MM.1S (cell line): ENCODE measurements around the gene TNFRSF8.

Source experiments
- DNase-seq: peaks from one replicate; pipeline ENCODE4 v3.0.0-alpha.2; 2015
- H2AFZ ChIP-seq: fragments of 300-600 bp; sonication (generic); 2 replicates; pipeline ENCODE4 v1.6.0; 2016; ENCODE audit warnings: antibody characterized with exemption, low read length
- H3F3A ChIP-seq: fragments of 300-600 bp; sonication (generic); 2 replicates; pipeline ENCODE4 v1.6.1; 2016; ENCODE audit warnings: mild to moderate bottlenecking, antibody characterized with exemption, low read length, moderate library complexity, mixed read lengths; ENCODE audit not compliant: insufficient read depth
- H3K27ac ChIP-seq: fragments of 300-600 bp; sonication (generic); 2 replicates; pipeline ENCODE4 v1.5.1; 2016; ENCODE audit warnings: mild to moderate bottlenecking, low read length
- H3K27me3 ChIP-seq: fragments of 300-600 bp; sonication (generic); replicated peaks from 2 replicates; pipeline ENCODE4 v1.6.0; 2016; ENCODE audit warnings: low read length; ENCODE audit not compliant: insufficient read depth
- H3K36me3 ChIP-seq: fragments of 300-600 bp; sonication (generic); replicated peaks from 2 replicates; pipeline ENCODE4 v1.6.1; 2016; ENCODE audit warnings: mild to moderate bottlenecking, low read length, mixed read lengths; ENCODE audit not compliant: insufficient read depth
- H3K4me1 ChIP-seq: fragments of 300-600 bp; sonication (generic); 2 replicates; pipeline ENCODE4 v1.6.1; 2016; ENCODE audit warnings: low read length, mixed read lengths
- H3K4me2 ChIP-seq: fragments of 300-600 bp; sonication (generic); 2 replicates; pipeline ENCODE4 v1.6.0; 2016; ENCODE audit warnings: low read depth, low read length
- H3K4me3 ChIP-seq: fragments of 300-600 bp; sonication (generic); 2 replicates; pipeline ENCODE4 v1.5.1; 2016; ENCODE audit warnings: low read length, mixed read lengths
- H3K79me2 ChIP-seq: fragments of 300-600 bp; sonication (generic); 2 replicates; pipeline ENCODE4 v1.6.1; 2016; ENCODE audit warnings: mixed run types, low read length, mixed read lengths
- H3K9ac ChIP-seq: fragments of 300-600 bp; sonication (generic); 2 replicates; pipeline ENCODE4 v1.6.1; 2016; ENCODE audit warnings: low read length, mixed read lengths
- H3K9me2 ChIP-seq: fragments of 300-600 bp; sonication (generic); replicated peaks from 2 replicates; pipeline ENCODE4 v1.6.1; 2016; ENCODE audit warnings: mild to moderate bottlenecking, low read length, mixed read lengths; ENCODE audit not compliant: insufficient read depth
- H3K9me3 ChIP-seq: fragments of 300-600 bp; sonication (generic); replicated peaks from 2 replicates; pipeline ENCODE4 v1.6.1; 2016; ENCODE audit warnings: mild to moderate bottlenecking, low read length, mixed read lengths; ENCODE audit not compliant: insufficient read depth
- H4K20me1 ChIP-seq: fragments of 300-600 bp; sonication (generic); 2 replicates; pipeline ENCODE4 v1.6.1; 2016; ENCODE audit warnings: mild to moderate bottlenecking, low read length, moderate library complexity, mixed read lengths; ENCODE audit not compliant: insufficient read depth
- CTCF ChIP-seq: fragments of 300-600 bp; sonication (generic); IDR thresholded peaks from 2 replicates; pipeline ENCODE4 v1.5.1; 2016; ENCODE audit warnings: antibody characterized with exemption, low read length, mixed read lengths
- EZH2 ChIP-seq: fragments of 300-600 bp; sonication (generic); optimal IDR thresholded peaks from 2 replicates; pipeline ENCODE3; 2017; ENCODE audit warnings: low read depth, mild to moderate bottlenecking, antibody characterized with exemption, low read length, mixed read lengths
- EZH2phosphoT487 ChIP-seq: fragments of 300-600 bp; sonication (generic); IDR thresholded peaks from 2 replicates; pipeline ENCODE4 v1.6.1; 2018; ENCODE audit warnings: antibody characterized with exemption, low read length

Gene TNFRSF8

GRCh38 chr1:12188115-12188514 is 125.0 kb downstream of the TNFRSF8 start:
- DNase-seq: no peak

GRCh38 chr1:12188657-12189327 is 125.7 kb downstream of the TNFRSF8 start:
- Histone ChIP-seq H4K20me1 (no peaks in the 10 kb centered on the region), H3K4me3 (no peak overlapping the region), H3K36me3 (no peaks in the 10 kb centered on the region), H3K4me1 (no peaks in the 10 kb centered on the region), H3K4me2 (no peak overlapping the region), H3K27me3 (no peaks in the 10 kb centered on the region), H3K27ac (no peak overlapping the region), H3K9me2 (no peaks in the 10 kb centered on the region), H3F3A (no peaks in the 10 kb centered on the region), H3K9me3 (no peaks in the 10 kb centered on the region), H3K9ac (no peak overlapping the region), H3K79me2 (0 out of 2 replicates have a peak, but pooled peaks cover 7% of the 10 kb centered on the region), H2AFZ (no peak overlapping the region)
- TF ChIP-seq CTCF (no peak), EZH2 (no peak), EZH2phosphoT487 (no peak)
- no peak for DNase-seq

More at GRCh38 chr1:12188115-12188514, 125.0 kb downstream of the TNFRSF8 start:
- no peaks in the 10 kb centered on the region for H3F3A ChIP-seq
- no peak overlapping the region for H3K4me2 ChIP-seq
- no peaks in the 10 kb centered on the region for H3K36me3 ChIP-seq
- no peaks in the 10 kb centered on the region for H3K9me2 ChIP-seq
- no peaks in the 10 kb centered on the region for H3K4me1 ChIP-seq
- H3K27ac ChIP-seq: no peak overlapping the region
- no peak overlapping the region for H3K4me3 ChIP-seq
- no peaks in the 10 kb centered on the region for H3K27me3 ChIP-seq
- no peaks in the 10 kb centered on the region for H4K20me1 ChIP-seq
- no peak overlapping the region for H3K9ac ChIP-seq
- 0 out of 2 replicates have a peak, but pooled peaks cover 7% of the 10 kb centered on the region for H3K79me2 ChIP-seq
- no peak overlapping the region for H2AFZ ChIP-seq
- TF ChIP-seq CTCF (no peak), EZH2 (no peak), EZH2phosphoT487 (no peak)
- H3K9me3 ChIP-seq: no peaks in the 10 kb centered on the region

GRCh38 chr1:12189328-12189682 is 126.2 kb downstream of the TNFRSF8 start:
- H3K9me3 ChIP-seq: no peaks in the 10 kb centered on the region
- no peak overlapping the region for H2AFZ ChIP-seq
- H3K27me3 ChIP-seq: no peaks in the 10 kb centered on the region
- no peaks in the 10 kb centered on the region for H4K20me1 ChIP-seq
- no peak overlapping the region for H3K4me2 ChIP-seq
- TF ChIP-seq EZH2phosphoT487 (no peak), CTCF (no peak), EZH2 (no peak)
- H3K9me2 ChIP-seq: no peaks in the 10 kb centered on the region
- H3K27ac ChIP-seq: no peak overlapping the region
- H3K4me1 ChIP-seq: no peaks in the 10 kb centered on the region
- no peaks in the 10 kb centered on the region for H3F3A ChIP-seq
- no peak overlapping the region for H3K9ac ChIP-seq
- no peak overlapping the region for H3K4me3 ChIP-seq
- 0 out of 2 replicates have a peak, but pooled peaks cover 7% of the 10 kb centered on the region for H3K79me2 ChIP-seq
- no peak for DNase-seq
- H3K36me3 ChIP-seq: no peaks in the 10 kb centered on the region
